ENCODE data around the gene ERVK3-1.
A peak's percentile ranks its signal among the peaks of the same experiment; 100 is the strongest.

The ERVK3-1 gene

DNA sequence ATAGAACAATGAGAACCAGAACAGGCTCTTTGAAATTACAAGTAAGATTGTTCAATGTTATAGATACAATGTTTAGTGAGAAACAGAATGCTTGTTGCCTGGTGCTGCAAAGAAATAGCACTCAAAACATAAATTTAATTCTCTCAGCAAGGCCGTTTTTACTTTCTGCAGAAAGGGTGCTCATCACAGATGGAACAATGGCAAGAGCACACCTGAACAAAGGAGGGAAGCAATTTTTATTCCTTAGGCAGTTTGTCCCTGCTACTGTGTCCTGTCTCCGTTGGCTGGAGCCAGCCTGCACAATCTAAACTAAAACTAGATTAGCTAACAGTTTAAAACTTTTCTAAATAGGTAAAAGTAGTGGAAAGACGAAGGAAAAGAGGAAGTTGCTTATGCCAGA is 36.8 kb upstream of the ERVK3-1 start:
- POLR2A ChIA-PET, result interaction anchor here (0.6 kb wide), 1 partner anchor 76 kb away, joined by 3 read pairs; no protein-coding TSS in a partner anchor
- CTCF ChIA-PET, result no interaction called here
- TF ChIP-seq ELF4 (IDR thresholded peaks at IDR 0.05) (no peak), ARNT (IDR thresholded peaks at IDR 0.05) (no peak), SP1 (IDR thresholded peaks at IDR 0.05) (no peak), FOXK2 (IDR thresholded peaks at IDR 0.05) (no peak), ZNF384 (IDR thresholded peaks at IDR 0.05) (no peak), TARDBP (IDR thresholded peaks at IDR 0.05) (no peak)
- no peak for DNase-seq (ENCODE audit: extremely low spot score)

DNA sequence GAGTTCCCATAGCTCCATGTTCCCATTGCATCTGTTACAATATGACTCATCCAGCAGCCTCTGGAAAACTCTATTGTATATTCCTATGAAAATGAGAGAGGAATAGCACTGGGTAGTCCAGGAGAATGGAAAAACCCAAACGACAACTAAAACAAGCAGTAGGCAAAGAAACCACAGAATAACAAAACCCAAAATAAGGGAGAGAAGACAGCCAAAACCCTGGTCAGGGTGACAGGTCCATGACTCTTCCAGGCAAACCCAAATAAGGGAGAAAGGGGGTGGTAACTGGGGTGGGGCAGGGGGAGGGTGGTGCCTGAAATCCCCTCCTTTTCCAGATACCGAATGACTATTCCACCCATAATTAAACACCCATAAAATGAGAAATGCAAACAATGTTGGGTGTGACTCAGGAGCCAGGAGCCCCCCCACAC is 30.4 kb upstream of the ERVK3-1 start:
- CTCF ChIA-PET, result no interaction called here
- no peak for DNase-seq (ENCODE audit: extremely low spot score)
- TF ChIP-seq BHLHE40 (IDR thresholded peaks at IDR 0.05; ENCODE audit: borderline replicate concordance) (no peak), SP1 (IDR thresholded peaks at IDR 0.05) (no peak), HDGF (IDR thresholded peaks at IDR 0.05; ENCODE audit: borderline replicate concordance) (no peak), ARNT (IDR thresholded peaks at IDR 0.05) (no peak), ELF4 (IDR thresholded peaks at IDR 0.05) (no peak), ZNF384 (IDR thresholded peaks at IDR 0.05) (no peak), NFRKB (IDR thresholded peaks at IDR 0.05) (no peak), LEF1 (IDR thresholded peaks at IDR 0.05; ENCODE audit: borderline replicate concordance) (no peak), L3MBTL2 (conservative IDR thresholded peaks at IDR 0.05) (no peak), SUZ12 (IDR thresholded peaks at IDR 0.05) (no peak), FOXA1 (IDR thresholded peaks at IDR 0.05) (no peak)
- POLR2A ChIA-PET, result no interaction called here

DNA sequence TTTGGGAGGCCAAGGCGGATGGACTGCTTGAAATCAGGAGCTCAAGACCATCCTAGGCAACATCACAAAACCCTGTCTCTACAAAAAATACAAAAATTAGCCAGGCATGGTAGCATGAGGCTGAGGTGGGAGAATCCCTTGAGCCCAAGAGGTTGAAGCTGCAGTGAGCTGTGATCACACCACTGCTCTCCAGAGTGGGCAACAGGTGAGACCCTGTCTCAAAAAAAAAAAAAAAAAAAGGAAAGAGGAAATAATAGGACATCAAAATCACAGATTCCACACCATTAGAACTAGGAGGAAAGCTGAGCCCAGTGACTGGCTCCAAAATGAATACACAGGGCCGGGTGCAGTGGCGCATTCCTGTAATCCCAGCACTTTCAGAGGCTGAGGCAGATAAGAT is 29.6 kb upstream of the ERVK3-1 start:
- no peak for DNase-seq (ENCODE audit: extremely low spot score)
- TF ChIP-seq HDGF (IDR thresholded peaks at IDR 0.05; ENCODE audit: borderline replicate concordance), result no peak
- TF ChIP-seq ZNF384 (IDR thresholded peaks at IDR 0.05), result no peak
- no peak for TF ChIP-seq ARNT (IDR thresholded peaks at IDR 0.05)
- no peak for TF ChIP-seq BHLHE40 (IDR thresholded peaks at IDR 0.05; ENCODE audit: borderline replicate concordance)
- TF ChIP-seq FOXK2 (IDR thresholded peaks at IDR 0.05), result no peak
- TF ChIP-seq L3MBTL2 (conservative IDR thresholded peaks at IDR 0.05), result no peak
- no peak for TF ChIP-seq FOXM1 (IDR thresholded peaks at IDR 0.05; ENCODE audit: borderline replicate concordance)
- no peak for TF ChIP-seq TARDBP (IDR thresholded peaks at IDR 0.05)
- no peak for TF ChIP-seq CTBP1 (IDR thresholded peaks at IDR 0.05; ENCODE audit: borderline replicate concordance)
- no peak for TF ChIP-seq SP1 (IDR thresholded peaks at IDR 0.05)
- TF ChIP-seq, protein P1, sequence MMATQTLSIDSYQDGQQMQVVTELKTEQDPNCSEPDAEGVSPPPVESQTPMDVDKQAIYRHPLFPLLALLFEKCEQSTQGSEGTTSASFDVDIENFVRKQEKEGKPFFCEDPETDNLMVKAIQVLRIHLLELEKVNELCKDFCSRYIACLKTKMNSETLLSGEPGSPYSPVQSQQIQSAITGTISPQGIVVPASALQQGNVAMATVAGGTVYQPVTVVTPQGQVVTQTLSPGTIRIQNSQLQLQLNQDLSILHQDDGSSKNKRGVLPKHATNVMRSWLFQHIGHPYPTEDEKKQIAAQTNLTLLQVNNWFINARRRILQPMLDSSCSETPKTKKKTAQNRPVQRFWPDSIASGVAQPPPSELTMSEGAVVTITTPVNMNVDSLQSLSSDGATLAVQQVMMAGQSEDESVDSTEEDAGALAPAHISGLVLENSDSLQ (IDR thresholded peaks at IDR 0.05), result no peak
- no peak for TF ChIP-seq ELF4 (IDR thresholded peaks at IDR 0.05)
- no peak for TF ChIP-seq SUZ12 (IDR thresholded peaks at IDR 0.05)
- no peak for TF ChIP-seq LEF1 (IDR thresholded peaks at IDR 0.05; ENCODE audit: borderline replicate concordance)
- ChIA-PET CTCF (interaction anchor here (0.6 kb wide), 1 partner anchor 848 kb away, joined by 3 read pairs; no protein-coding TSS in a partner anchor), POLR2A (interaction anchor here (0.6 kb wide), 1 partner anchor 46 kb away, joined by 3 read pairs; no protein-coding TSS in a partner anchor)

DNA sequence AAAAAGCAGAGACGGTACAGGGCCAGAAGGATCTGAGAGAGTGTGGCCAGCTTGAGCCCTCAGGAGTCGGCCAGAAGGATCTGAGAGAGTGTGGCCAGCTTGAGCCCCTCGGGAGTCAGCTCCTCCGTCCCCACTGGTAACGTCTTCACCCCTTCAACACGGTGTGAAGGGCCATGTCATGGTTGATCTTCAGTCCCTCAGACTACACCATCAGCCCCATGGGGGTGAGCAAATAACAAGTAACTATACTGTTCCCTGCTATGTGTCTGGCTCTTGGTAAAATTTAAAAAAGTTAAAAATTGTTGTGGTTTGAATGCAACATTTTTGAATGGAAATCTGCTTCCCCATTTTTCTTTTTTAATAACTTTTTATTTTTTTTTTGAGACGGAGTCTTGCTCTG is 28.0 kb upstream of the ERVK3-1 start:
- POLR2A ChIA-PET, result no interaction called here
- TF ChIP-seq SP1 (IDR thresholded peaks at IDR 0.05) (no peak), CTBP1 (IDR thresholded peaks at IDR 0.05; ENCODE audit: borderline replicate concordance) (no peak), LEF1 (IDR thresholded peaks at IDR 0.05; ENCODE audit: borderline replicate concordance) (no peak), FOXA1 (IDR thresholded peaks at IDR 0.05) (no peak), BHLHE40 (IDR thresholded peaks at IDR 0.05; ENCODE audit: borderline replicate concordance) (no peak)
- DNase-seq (ENCODE audit: extremely low spot score), result no peak
- CTCF ChIA-PET, result no interaction called here

- CTCF ChIA-PET, result no interaction called here
- POLR2A ChIA-PET, result interaction anchor here (0.6 to 2.0 kb wide), 6 partner anchors 10 to 86 kb away, joined by 3 to 4 read pairs (median 3); partner anchors contain the start of gene ZNF497
Measured at GRCh38 chr19:58277748-58278540, 27.2 kb upstream of the ERVK3-1 start.

DNA sequence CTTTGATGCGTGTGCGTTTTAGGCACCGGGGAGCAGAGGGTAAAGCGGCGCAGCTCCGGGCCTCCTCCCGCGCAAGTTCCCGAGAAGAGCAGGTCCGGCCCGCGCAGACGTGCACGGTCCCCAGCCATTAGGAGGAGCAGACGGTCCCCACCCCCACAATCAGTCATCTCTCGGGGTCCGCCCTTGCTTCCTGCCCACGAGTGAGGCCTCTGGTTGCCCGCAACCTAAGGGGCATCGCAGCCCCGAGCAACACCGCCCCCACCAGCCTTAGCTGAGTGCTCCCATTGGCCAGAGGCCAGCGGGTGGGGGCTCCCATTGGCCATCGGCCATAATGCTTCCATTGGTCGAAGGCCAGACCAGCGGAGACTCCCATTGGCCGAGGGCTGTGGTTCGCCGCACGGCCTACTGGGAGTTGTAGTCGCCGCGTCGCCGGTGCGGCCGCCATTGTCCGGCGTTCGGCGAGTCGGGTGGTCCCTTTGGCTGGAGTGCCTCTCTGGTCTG is 26.6 kb upstream of the ERVK3-1 start, which contains the start of gene ZNF8:
Gene ZNF8, plus strand, starts transcription at position 415 of the 501 bp plus-strand sequence. CDS start 127 bp downstream, outside the sequence.
- TF ChIP-seq L3MBTL2 (conservative IDR thresholded peaks at IDR 0.05) (peak; percentile 82), BHLHE40 (IDR thresholded peaks at IDR 0.05; ENCODE audit: borderline replicate concordance) (no peak), FOXA1 (IDR thresholded peaks at IDR 0.05) (no peak), ELF4 (IDR thresholded peaks at IDR 0.05) (no peak)
- TF ChIP-seq, protein P1 (IDR thresholded peaks at IDR 0.05), result peak; percentile 68
- CTCF ChIA-PET, result no interaction called here

More at GRCh38 chr19:58277748-58278540, 27.2 kb upstream of the ERVK3-1 start:
- no peak for TF ChIP-seq HDGF (IDR thresholded peaks at IDR 0.05; ENCODE audit: borderline replicate concordance)
- TF ChIP-seq FOXM1 (IDR thresholded peaks at IDR 0.05; ENCODE audit: borderline replicate concordance), result no peak
- no peak for TF ChIP-seq ELF4 (IDR thresholded peaks at IDR 0.05)
- no peak for TF ChIP-seq SP1 (IDR thresholded peaks at IDR 0.05)
- no peak for TF ChIP-seq SUZ12 (IDR thresholded peaks at IDR 0.05)
- no peak for TF ChIP-seq ZNF384 (IDR thresholded peaks at IDR 0.05)
- TF ChIP-seq, protein P1 (IDR thresholded peaks at IDR 0.05), result no peak
- no peak for TF ChIP-seq FOXK2 (IDR thresholded peaks at IDR 0.05)
- no peak for TF ChIP-seq BHLHE40 (IDR thresholded peaks at IDR 0.05; ENCODE audit: borderline replicate concordance)
- no peak for TF ChIP-seq NFRKB (IDR thresholded peaks at IDR 0.05)
- TF ChIP-seq ARNT (IDR thresholded peaks at IDR 0.05), result no peak
- TF ChIP-seq LEF1 (IDR thresholded peaks at IDR 0.05; ENCODE audit: borderline replicate concordance), result no peak
- TF ChIP-seq CTBP1 (IDR thresholded peaks at IDR 0.05; ENCODE audit: borderline replicate concordance), result no peak
- TF ChIP-seq FOXA1 (IDR thresholded peaks at IDR 0.05), result no peak
- TF ChIP-seq L3MBTL2 (conservative IDR thresholded peaks at IDR 0.05), result no peak
- no peak for TF ChIP-seq TARDBP (IDR thresholded peaks at IDR 0.05)
- DNase-seq (ENCODE audit: extremely low spot score), result no peak

More for the DNA sequence above, 26.6 kb upstream of the ERVK3-1 start, which contains the start of gene ZNF8:
- POLR2A ChIA-PET, result interaction anchor here (0.6 to 2.0 kb wide), 6 partner anchors 10 to 85 kb away, joined by 3 to 4 read pairs (median 3); partner anchors contain the start of gene ZNF497
- DNase-seq (ENCODE audit: extremely low spot score), result peak; percentile 99

Measured in HEK293T (cell line).